Activated T-helper 2 cell treated with anti-CD3 and anti-CD28 coated beads, Interferon-gamma antibody, Interleukin-2, Interleukin-4, amounts not matched to agents 10 μg/mL and 5 μg/mL and 100 μg/mL, durations not matched to agents 14 hours and 24 hours and 36 hours (primary cell): ENCODE results near the gene GRM8. TPM values are rescaled to one million over a fixed set of nuclear protein-coding genes. Genes with fewer than 3 reads are reported as not detected.

Source experiments
- DNase-seq: peaks from one replicate; pipeline ENCODE4 v3.0.0; 2021; ENCODE audit warnings: low spot score
- H3K27ac Mint-ChIP-seq: one replicate; pipeline ENCODE4 v1.8.0; 2021; ENCODE audit warnings: mixed read lengths
- H3K27me3 Mint-ChIP-seq: one replicate; pipeline ENCODE4 v1.8.0; 2021; ENCODE audit warnings: low read depth, mixed read lengths
- H3K36me3 Mint-ChIP-seq: one replicate; pipeline ENCODE4 v1.8.0; 2021; ENCODE audit warnings: low read depth, mixed read lengths
- H3K4me1 Mint-ChIP-seq: one replicate; pipeline ENCODE4 v1.8.0; 2021; ENCODE audit warnings: low read depth, mixed read lengths
- H3K4me3 Mint-ChIP-seq: one replicate; pipeline ENCODE4 v1.8.0; 2021; ENCODE audit warnings: low read depth, mild to moderate bottlenecking, moderate library complexity, mixed read lengths
- H3K9me3 Mint-ChIP-seq: one replicate; pipeline ENCODE4 v1.8.0; 2021; ENCODE audit warnings: mixed read lengths
- intact Hi-C: fragments of 100-400 bp; cut with micrococcal nuclease; formaldehyde crosslinking; loops from one replicate; pipeline ENCODE4 v1.15.1; 2023
- total RNA-seq: library from RNA; stranded (reverse); gene quantifications from 2 replicates; pipeline ENCODE4 v1.2.3, GENCODE V29; 2022

Gene GRM8
- total RNA-seq, 1 donor from 2014 or later: not detected

- no peak overlapping the region for H3K4me3 Mint-ChIP-seq
- no peaks in the 10 kb centered on the region for H3K27me3 Mint-ChIP-seq
- DNase-seq: no peak
- H3K9me3 Mint-ChIP-seq: no peaks in the 10 kb centered on the region
- no peaks in the 10 kb centered on the region for H3K36me3 Mint-ChIP-seq
- no peak overlapping the region for H3K27ac Mint-ChIP-seq
- no peaks in the 10 kb centered on the region for H3K4me1 Mint-ChIP-seq
- intact Hi-C loops: no loop called here
Measured at GRCh38 chr7:127214956-127215718, 37.6 kb downstream of the GRM8 start.

GRCh38 chr7:127209886-127210285, 42.9 kb downstream of the GRM8 start:
- no peaks in the 10 kb centered on the region for H3K4me1 Mint-ChIP-seq
- no peak overlapping the region for H3K27ac Mint-ChIP-seq
- no peak for DNase-seq
- no peak overlapping the region for H3K4me3 Mint-ChIP-seq
- intact Hi-C loops: no loop called here
- H3K27me3 Mint-ChIP-seq: no peaks in the 10 kb centered on the region
- H3K36me3 Mint-ChIP-seq: no peaks in the 10 kb centered on the region
- H3K9me3 Mint-ChIP-seq: no peaks in the 10 kb centered on the region

- intact Hi-C loops: no loop called here
- H3K27me3 Mint-ChIP-seq: no peaks in the 10 kb centered on the region
- H3K4me1 Mint-ChIP-seq: no peaks in the 10 kb centered on the region
- no peak for DNase-seq
- H3K36me3 Mint-ChIP-seq: no peaks in the 10 kb centered on the region
- H3K4me3 Mint-ChIP-seq: no peak overlapping the region
- no peak overlapping the region for H3K27ac Mint-ChIP-seq
- H3K9me3 Mint-ChIP-seq: no peaks in the 10 kb centered on the region
Measured at GRCh38 chr7:127208860-127209259, 43.9 kb downstream of the GRM8 start.

- Mint-ChIP-seq H3K4me3 (no peak overlapping the region), H3K4me1 (no peaks in the 10 kb centered on the region), H3K27me3 (no peaks in the 10 kb centered on the region), H3K9me3 (no peaks in the 10 kb centered on the region), H3K27ac (no peak overlapping the region), H3K36me3 (no peaks in the 10 kb centered on the region)
- intact Hi-C loops: no loop called here
- no peak for DNase-seq
Measured at GRCh38 chr7:127208351-127208750, 44.4 kb downstream of the GRM8 start.

GRCh38 chr7:127207806-127208205, 44.9 kb downstream of the GRM8 start:
- Mint-ChIP-seq H3K36me3 (no peaks in the 10 kb centered on the region), H3K27me3 (no peaks in the 10 kb centered on the region), H3K9me3 (no peaks in the 10 kb centered on the region), H3K4me1 (no peaks in the 10 kb centered on the region), H3K4me3 (no peak overlapping the region), H3K27ac (no peak overlapping the region)
- DNase-seq: no peak
- intact Hi-C loops: no loop called here

- no peak for DNase-seq
- no peaks in the 10 kb centered on the region for H3K9me3 Mint-ChIP-seq
- no peak overlapping the region for H3K27ac Mint-ChIP-seq
- H3K36me3 Mint-ChIP-seq: no peaks in the 10 kb centered on the region
- H3K27me3 Mint-ChIP-seq: no peaks in the 10 kb centered on the region
- no peak overlapping the region for H3K4me3 Mint-ChIP-seq
- no peaks in the 10 kb centered on the region for H3K4me1 Mint-ChIP-seq
- intact Hi-C loops: no loop called here
Measured at GRCh38 chr7:127207230-127207629, 45.5 kb downstream of the GRM8 start.

GRCh38 chr7:127194571-127194970, 58.2 kb downstream of the GRM8 start:
- Mint-ChIP-seq H3K9me3 (no peaks in the 10 kb centered on the region), H3K27ac (no peak overlapping the region), H3K4me1 (no peaks in the 10 kb centered on the region), H3K27me3 (no peaks in the 10 kb centered on the region), H3K4me3 (no peak overlapping the region), H3K36me3 (no peaks in the 10 kb centered on the region)
- DNase-seq: no peak
- intact Hi-C loops: no loop called here

GRCh38 chr7:127189886-127190285, 62.9 kb downstream of the GRM8 start:
- no peak for DNase-seq
- Mint-ChIP-seq H3K4me1 (no peaks in the 10 kb centered on the region), H3K9me3 (no peaks in the 10 kb centered on the region), H3K36me3 (no peaks in the 10 kb centered on the region), H3K27me3 (peaks cover 4% of the 10 kb centered on the region), H3K27ac (no peak overlapping the region), H3K4me3 (no peak overlapping the region)
- intact Hi-C loops: no loop called here

- no peaks in the 10 kb centered on the region for H3K4me1 Mint-ChIP-seq
- H3K27me3 Mint-ChIP-seq: peaks cover 4% of the 10 kb centered on the region
- no peak for DNase-seq
- intact Hi-C loops: no loop called here
- H3K27ac Mint-ChIP-seq: no peak overlapping the region
- no peaks in the 10 kb centered on the region for H3K9me3 Mint-ChIP-seq
- H3K36me3 Mint-ChIP-seq: no peaks in the 10 kb centered on the region
- no peak overlapping the region for H3K4me3 Mint-ChIP-seq
Measured at GRCh38 chr7:127189074-127189473, 63.7 kb downstream of the GRM8 start.

- Mint-ChIP-seq H3K36me3 (no peaks in the 10 kb centered on the region), H3K27ac (no peak overlapping the region), H3K4me1 (no peaks in the 10 kb centered on the region), H3K4me3 (no peak overlapping the region), H3K9me3 (no peaks in the 10 kb centered on the region), H3K27me3 (peaks cover 6% of the 10 kb centered on the region)
- no peak for DNase-seq
- intact Hi-C loops: no loop called here
Measured at GRCh38 chr7:127187740-127188139, 65.0 kb downstream of the GRM8 start.

- Mint-ChIP-seq H3K27me3 (peaks cover 6% of the 10 kb centered on the region), H3K36me3 (no peaks in the 10 kb centered on the region), H3K4me1 (no peaks in the 10 kb centered on the region), H3K9me3 (no peaks in the 10 kb centered on the region), H3K4me3 (no peak overlapping the region), H3K27ac (no peak overlapping the region)
- no peak for DNase-seq
- intact Hi-C loops: no loop called here
Measured at GRCh38 chr7:127186686-127187085, 66.1 kb downstream of the GRM8 start.

- no peak for DNase-seq
- H3K36me3 Mint-ChIP-seq: no peaks in the 10 kb centered on the region
- no peaks in the 10 kb centered on the region for H3K27me3 Mint-ChIP-seq
- no peaks in the 10 kb centered on the region for H3K9me3 Mint-ChIP-seq
- no peak overlapping the region for H3K4me3 Mint-ChIP-seq
- H3K4me1 Mint-ChIP-seq: no peaks in the 10 kb centered on the region
- H3K27ac Mint-ChIP-seq: no peak overlapping the region
- intact Hi-C loops: no loop called here
Measured at GRCh38 chr7:127177156-127177555, 75.6 kb downstream of the GRM8 start.

- intact Hi-C loops: no loop called here
- Mint-ChIP-seq H3K36me3 (no peaks in the 10 kb centered on the region), H3K4me3 (no peak overlapping the region), H3K9me3 (no peaks in the 10 kb centered on the region), H3K27ac (no peak overlapping the region), H3K4me1 (no peaks in the 10 kb centered on the region), H3K27me3 (no peaks in the 10 kb centered on the region)
- DNase-seq: no peak
Measured at GRCh38 chr7:127162366-127162765, 90.4 kb downstream of the GRM8 start.

GRCh38 chr7:127158659-127159058, 94.1 kb downstream of the GRM8 start:
- H3K36me3 Mint-ChIP-seq: no peaks in the 10 kb centered on the region
- H3K4me3 Mint-ChIP-seq: no peak overlapping the region
- intact Hi-C loops: no loop called here
- no peaks in the 10 kb centered on the region for H3K27me3 Mint-ChIP-seq
- no peaks in the 10 kb centered on the region for H3K4me1 Mint-ChIP-seq
- no peak for DNase-seq
- H3K27ac Mint-ChIP-seq: no peak overlapping the region
- no peaks in the 10 kb centered on the region for H3K9me3 Mint-ChIP-seq
